K562 (cell line): ENCODE measurements around the gene LRP10.

ENCODE experiments used
- PHF20 ChIP-seq: fragments of 450-650 bp; IDR thresholded peaks from 2 replicates; pipeline ENCODE4 v1.6.1; 2018; ENCODE audit not compliant: partially characterized antibody
- ZNF785 ChIP-seq: fragments of 250-450 bp; sonication (Bioruptor Pico); IDR thresholded peaks from 2 replicates; pipeline ENCODE4 v1.4.0; 2020; ENCODE audit warnings: mild to moderate bottlenecking

GRCh38 chr14:22893706-22894105, 22.2 kb downstream of the LRP10 start:
- no peak for TF ChIP-seq PHF20
- TF ChIP-seq ZNF785 (CRISPR knock-in tag): no peak
